Fibroblast of lung (primary cell): ENCODE results near the gene NFIC.

ENCODE experiments used
- EZH2 ChIP-seq: IDR thresholded peaks from 2 replicates; pipeline ENCODE4 v1.5.1; 2012; ENCODE audit warnings: low read length, control low read depth, mild to moderate bottlenecking; ENCODE audit errors: missing control alignments
- TF ChIP-seq, protein P1 (sequence below), 2 donors: IDR thresholded peaks in 1 of 2; conservative IDR thresholded peaks in 1 of 2; 1 replicate in 1 of 2; 2 replicates in 1 of 2; pipeline ENCODE4 v1.5.1; 2011 to 2012; ENCODE audit warnings: low read length in 2 of 2, control low read depth in 1 of 2, inconsistent platforms in 1 of 2, low read depth in 1 of 2, mild to moderate bottlenecking in 1 of 2

DNA sequence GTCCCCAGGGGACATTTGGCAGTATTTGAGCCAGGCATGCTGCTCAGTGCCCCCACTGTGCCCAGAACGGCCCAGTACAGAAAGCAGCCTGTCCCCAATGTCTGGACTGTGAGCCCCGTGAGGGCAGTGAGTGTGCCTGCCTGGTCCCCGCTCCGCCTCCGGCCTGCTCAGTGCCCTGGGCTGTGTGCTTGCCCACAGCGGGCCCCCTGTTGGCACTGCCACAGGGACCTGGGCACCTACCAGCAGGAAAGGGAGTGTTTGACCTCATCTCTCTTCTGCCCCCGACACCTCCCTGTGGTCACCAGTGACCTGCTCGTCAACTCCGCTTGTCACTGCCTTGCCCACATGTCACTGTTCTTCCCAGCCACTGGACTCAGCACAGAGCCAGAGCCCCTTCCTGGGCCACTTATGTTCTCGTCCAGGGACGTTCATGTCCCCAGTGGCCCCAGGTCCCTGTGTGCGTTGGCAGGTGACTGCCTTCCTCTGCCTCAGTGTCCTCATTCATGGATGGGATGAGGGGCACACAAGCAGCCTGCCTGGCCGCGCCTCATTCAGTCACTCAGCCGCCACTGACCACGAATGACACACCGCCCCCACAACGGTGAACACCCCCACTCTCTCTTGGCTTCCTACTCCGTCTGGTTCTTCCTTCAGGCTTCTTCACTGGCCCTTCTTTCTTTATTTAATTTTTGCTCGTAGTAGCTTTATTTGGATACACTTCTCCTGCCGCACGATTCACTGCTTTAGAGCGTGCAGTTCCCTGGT lies 142.6 kb downstream of the NFIC start:
- TF ChIP-seq, protein P1, sequence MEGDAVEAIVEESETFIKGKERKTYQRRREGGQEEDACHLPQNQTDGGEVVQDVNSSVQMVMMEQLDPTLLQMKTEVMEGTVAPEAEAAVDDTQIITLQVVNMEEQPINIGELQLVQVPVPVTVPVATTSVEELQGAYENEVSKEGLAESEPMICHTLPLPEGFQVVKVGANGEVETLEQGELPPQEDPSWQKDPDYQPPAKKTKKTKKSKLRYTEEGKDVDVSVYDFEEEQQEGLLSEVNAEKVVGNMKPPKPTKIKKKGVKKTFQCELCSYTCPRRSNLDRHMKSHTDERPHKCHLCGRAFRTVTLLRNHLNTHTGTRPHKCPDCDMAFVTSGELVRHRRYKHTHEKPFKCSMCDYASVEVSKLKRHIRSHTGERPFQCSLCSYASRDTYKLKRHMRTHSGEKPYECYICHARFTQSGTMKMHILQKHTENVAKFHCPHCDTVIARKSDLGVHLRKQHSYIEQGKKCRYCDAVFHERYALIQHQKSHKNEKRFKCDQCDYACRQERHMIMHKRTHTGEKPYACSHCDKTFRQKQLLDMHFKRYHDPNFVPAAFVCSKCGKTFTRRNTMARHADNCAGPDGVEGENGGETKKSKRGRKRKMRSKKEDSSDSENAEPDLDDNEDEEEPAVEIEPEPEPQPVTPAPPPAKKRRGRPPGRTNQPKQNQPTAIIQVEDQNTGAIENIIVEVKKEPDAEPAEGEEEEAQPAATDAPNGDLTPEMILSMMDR (conservative IDR thresholded peaks at IDR 0.05 in 1 of 2, IDR thresholded peaks at IDR 0.05 in 1 of 2; ENCODE audit: low read depth in 1 of 2, low read length in 2 of 2): no peak
- no peak for TF ChIP-seq EZH2
